MM.1S (cell line): ENCODE measurements around the gene CYSTM1.

Source experiments
- CTCF ChIP-seq: fragments of 300-600 bp; sonication (generic); IDR thresholded peaks from 2 replicates; pipeline ENCODE4 v1.5.1; 2016; ENCODE audit warnings: antibody characterized with exemption, low read length, mixed read lengths
- EZH2phosphoT487 ChIP-seq: fragments of 300-600 bp; sonication (generic); IDR thresholded peaks from 2 replicates; pipeline ENCODE4 v1.6.1; 2018; ENCODE audit warnings: antibody characterized with exemption, low read length

GRCh38 chr5:140222416-140222815 lies 47.4 kb downstream of the CYSTM1 start:
- TF ChIP-seq CTCF (no peak), EZH2phosphoT487 (no peak)
